Middle frontal gyrus (tissue), 1 donor: ENCODE data around the gene CCDC152.
"Not testable (repeated sequence)": the region's sequence is repeated elsewhere in the genome, so short reads cannot be mapped to it uniquely, and the experiment has no call there.

ENCODE experiments used
- DNase-seq: peaks from one replicate; pipeline ENCODE4 v3.0.0-alpha.2; 2015; ENCODE audit warnings: low spot score; ENCODE audit errors: extremely low spot score

CCDC152 gene

GRCh38 chr5:42844408-42844807 lies 87.8 kb downstream of the CCDC152 start:
- DNase-seq: not testable (repeated sequence)

DNA sequence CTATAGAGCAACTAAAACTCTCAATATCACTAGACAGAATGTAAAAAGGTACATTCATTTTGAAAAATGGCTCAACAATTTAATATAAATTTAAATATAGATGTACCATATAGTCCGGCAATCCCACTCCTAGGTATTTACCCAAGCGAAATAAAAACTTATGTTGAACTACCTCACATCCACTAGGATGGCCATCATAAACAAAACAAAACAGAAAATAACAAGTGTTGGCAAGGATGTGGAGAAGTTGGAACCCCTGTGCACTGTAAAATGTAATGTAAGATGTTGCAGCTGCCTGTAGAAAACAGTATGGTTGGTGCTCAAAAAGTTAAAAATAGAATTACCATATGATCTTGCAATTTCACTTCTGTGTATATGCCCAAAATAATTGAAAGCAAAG lies 91.9 kb downstream of the CCDC152 start:
- DNase-seq: no peak

DNA sequence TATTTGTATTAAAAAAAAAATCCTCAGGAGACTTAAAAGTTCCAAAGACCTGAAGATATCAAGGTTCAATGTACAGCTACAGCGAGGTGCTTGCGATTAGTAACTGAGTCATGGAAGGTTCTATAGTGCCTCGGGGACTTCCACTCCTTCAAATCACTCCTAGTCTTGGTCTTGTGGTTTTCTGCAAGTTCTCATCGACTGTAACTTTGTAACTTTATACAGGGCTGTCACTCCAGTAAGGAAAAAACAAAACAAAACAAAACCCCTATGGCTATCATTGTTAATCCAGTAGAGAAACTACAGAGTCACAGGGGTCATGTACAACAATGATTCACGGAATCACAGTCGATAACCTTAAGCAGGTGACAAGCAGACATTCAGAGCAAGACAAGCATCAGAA lies 94.9 kb downstream of the CCDC152 start:
- no peak for DNase-seq
